SU-DHL-6 (cell line): ENCODE results near the gene AVPR2.

ENCODE experiments used
- CTCF ChIP-seq: fragments of 200-600 bp; sonication (generic); IDR thresholded peaks from one replicate; pipeline ENCODE4 v1.5.1; 2017; ENCODE audit warnings: antibody characterized with exemption, mild to moderate bottlenecking, low read length, moderate library complexity; ENCODE audit not compliant: insufficient read depth, poor library complexity, severe bottlenecking
- EZH2phosphoT487 ChIP-seq: fragments of 200-600 bp; sonication (generic), shearing (Covaris generic); conservative IDR thresholded peaks from 2 replicates; pipeline ENCODE4 v1.6.1; 2018; ENCODE audit warnings: mild to moderate bottlenecking, antibody characterized with exemption, low read length, moderate library complexity, mixed read lengths

DNA sequence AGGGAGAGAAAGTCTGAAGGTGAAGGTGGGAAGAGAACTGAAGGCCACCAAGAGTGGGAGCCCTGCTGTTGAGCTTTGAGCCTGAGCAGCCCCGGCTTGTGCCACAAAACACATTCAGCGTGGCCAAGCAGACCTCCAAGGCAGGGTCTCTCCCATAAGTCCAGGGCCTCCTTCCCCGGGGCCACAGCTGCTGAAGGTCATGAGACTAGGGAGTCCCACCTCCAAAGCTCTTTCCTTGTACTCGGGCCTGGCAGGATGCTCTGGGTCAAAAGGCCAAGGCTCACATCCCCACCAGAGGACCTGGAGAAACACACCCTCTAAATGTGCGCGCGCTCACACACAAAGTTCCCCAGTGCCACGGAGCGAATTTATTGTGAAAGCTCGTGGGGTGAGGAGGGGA is 25.1 kb downstream of the AVPR2 start:
- TF ChIP-seq CTCF (no peak), EZH2phosphoT487 (no peak)
